AG20443 (cell line): ENCODE data around the gene KIRREL3.

ENCODE experiments used
- DNase-seq: peaks from one replicate; pipeline ENCODE4 v3.0.0; 2012; ENCODE audit warnings: low spot score, mixed read lengths

The KIRREL3 gene

DNA sequence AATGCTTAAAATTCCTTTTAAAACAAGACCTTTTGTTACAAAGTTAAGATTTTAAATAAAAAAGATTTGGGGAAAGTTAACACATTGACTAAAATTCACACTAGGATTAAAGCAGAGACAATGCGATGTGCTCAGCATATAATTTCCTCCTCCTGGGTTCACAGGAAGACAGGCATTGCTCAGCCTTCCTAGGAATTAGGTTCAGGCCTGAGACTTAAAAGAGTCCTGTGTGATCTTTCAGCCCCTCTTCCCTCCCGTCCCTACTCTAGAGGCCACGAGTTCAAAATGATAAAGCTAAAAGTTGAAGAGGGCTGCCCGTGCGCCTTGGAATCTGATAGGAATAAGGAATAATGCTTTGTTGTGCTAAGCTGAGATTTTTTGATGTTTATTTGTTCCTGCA, 218.6 kb downstream of the KIRREL3 start:
- DNase-seq: no peak

DNA sequence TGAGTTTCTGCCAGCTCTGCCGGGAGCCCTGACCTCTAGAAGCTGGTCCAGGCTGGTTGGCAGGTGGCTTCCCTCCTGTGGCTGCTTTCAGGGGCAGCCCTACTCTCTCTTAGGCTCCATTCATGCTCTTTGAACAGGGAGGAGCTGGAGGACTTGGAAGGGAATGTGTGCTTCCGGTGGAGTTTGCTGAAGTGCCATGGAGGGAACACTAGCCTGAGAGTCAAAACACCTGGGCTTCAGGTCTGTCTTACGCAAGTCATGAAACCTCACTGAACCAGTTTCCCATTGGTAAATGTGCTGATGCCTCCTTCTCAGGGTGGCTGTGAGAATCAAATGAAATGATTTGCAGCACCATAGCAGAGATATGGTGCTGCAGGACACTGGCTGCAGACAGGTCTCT, 224.5 kb downstream of the KIRREL3 start:
- no peak for DNase-seq

DNA sequence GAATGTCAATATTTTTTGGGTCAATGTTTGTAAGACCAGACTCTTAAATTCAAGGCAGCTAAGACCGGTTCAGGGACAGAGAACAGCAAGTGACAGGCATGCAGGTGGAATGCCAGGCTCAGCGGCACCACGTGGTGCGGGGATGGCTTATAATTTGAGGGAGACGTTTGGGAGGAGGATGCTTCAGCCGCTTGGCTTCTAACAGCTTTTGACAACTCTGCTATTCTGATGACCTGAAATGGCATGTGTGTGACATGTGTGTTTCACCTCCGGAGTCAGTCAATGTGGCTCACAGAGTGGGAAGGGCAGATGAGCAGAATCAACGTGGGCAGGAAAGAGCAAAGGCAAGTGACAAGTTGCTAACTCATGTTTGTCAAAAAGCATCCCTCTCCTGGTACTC, 228.3 kb downstream of the KIRREL3 start:
- no peak for DNase-seq

DNA sequence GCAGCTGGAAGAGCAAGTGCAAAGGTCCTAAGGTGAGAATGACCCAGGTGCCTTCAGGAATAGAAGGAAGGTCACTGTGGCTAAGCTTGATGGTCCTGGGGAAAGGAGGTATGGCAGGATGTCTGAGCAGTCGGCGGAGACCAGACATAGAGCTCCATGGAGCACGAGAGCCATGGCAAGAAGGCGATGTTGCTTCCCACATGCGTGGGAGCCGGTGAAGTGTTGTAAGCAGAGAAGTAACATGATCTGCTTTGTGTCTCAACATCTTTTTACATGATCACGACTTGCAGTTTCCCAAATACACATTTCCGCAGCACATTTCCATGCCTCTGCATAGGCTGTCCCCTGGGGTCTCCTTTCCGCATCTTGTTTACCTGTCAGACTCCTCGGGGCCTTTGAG, 231.9 kb downstream of the KIRREL3 start:
- no peak for DNase-seq

DNA sequence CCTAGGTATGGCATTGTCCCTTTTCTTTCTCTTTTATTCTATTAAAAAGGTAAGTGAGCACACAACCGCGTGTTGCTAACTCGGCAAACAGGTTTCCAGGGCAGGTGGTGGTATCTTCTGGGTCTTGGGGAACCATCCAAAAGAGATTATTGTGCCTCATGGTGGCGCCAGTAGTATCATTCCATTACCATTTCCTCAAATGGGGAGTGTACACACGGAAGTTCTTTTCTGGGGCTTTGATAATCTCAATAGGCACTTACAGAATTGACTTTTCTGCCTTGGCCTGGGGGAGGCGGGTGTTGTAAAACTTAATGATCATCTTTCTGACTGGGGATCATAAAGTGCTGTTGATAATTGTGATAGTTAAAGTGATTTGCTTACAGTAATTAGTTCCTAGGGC, 234.1 kb downstream of the KIRREL3 start:
- DNase-seq: no peak

DNA sequence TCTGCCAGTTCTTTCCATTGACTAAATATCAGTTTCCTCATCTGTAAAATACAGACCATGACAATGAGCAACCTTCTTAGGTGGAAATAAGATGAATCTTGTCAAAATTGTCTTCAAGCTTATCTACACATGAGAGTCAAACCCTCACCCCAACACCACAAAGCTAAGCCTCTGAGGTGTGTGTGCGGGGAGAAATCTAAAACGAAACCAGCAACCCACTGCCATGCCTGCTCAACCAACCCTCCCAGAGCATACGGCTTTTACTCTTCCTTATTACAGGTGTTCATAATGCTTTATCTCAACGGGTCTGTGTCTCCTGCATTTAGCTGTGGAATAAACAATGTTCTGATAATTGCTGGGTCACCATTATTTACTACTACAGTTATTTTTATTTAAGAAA, 235.4 kb downstream of the KIRREL3 start:
- no peak for DNase-seq

DNA sequence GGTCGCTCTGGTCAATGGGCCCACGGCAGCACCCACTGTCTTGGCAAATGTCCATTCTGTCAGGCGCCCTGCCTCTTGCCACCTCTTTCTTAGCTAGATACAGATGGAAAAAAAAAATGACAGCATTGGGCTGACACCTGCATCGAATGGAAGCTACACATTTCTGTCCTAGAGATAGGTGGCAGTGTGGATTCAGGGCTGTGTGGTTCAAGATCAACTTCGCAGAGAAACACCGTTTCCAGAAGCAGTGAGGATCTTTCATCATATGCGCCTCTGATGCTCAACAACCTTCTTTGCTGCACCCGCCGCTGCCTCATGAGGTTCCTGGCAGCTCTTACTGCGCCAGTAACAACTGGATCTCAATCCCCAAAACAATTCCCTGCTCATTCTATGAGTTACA, 236.3 kb downstream of the KIRREL3 start:
- DNase-seq: peak; percentile 18

DNA sequence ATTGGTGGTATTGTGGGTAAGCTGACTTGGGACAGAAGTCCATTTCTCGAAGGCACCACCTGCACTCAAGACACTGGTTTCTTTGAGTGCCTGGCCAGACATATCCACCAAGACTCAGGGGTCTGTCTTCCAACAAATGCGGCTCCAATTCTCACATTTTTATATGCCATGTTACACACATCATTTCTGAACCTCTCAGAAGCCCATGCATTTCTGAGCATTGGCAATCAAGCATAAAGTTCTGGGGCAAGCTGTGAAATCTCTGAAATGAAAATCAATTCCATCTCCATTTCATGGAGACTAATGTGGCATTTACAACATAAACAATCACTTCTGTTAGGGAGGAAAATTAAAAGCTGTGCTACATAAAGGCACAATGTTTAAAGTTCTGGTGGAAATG, 243.7 kb downstream of the KIRREL3 start:
- no peak for DNase-seq

DNA sequence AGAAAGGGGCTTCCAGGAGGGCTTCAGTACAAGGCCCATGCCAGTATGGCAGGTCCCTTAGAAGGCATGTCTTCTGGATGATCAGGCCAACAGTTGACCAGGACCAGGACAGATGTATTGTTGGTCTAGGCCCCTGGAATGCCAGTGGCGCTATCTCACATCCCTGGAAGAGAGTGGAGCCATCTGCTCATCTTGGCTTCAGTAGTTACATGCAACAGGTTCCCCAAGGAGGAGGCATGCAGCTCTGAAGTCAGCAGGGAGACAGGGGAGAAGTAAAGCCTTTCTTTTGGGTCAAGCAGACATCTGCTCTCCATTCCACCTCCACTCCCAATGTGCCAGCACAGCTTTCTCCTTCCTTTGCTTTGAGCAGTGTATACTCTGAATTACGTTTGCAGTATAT, 244.1 kb downstream of the KIRREL3 start:
- no peak for DNase-seq

DNA sequence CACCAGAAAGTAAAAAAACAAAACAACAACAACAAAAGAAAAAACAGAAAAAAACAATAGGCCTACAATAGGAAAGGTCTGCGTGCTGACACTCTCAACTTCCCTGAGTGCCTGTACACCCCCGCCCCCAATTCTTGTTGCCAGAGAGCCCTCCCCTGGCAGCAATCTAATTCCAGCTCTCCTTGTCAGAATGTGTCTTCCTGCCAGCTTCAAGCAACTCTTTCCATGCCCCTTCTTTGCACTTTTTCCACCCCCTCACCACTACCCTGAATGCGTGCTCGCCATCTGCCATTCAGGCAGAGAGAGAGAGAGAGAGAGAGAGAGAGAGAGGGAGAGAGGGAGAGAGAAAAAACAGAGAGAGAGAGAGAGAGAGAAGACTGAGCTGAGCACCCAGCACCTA, 245.0 kb downstream of the KIRREL3 start:
- no peak for DNase-seq

DNA sequence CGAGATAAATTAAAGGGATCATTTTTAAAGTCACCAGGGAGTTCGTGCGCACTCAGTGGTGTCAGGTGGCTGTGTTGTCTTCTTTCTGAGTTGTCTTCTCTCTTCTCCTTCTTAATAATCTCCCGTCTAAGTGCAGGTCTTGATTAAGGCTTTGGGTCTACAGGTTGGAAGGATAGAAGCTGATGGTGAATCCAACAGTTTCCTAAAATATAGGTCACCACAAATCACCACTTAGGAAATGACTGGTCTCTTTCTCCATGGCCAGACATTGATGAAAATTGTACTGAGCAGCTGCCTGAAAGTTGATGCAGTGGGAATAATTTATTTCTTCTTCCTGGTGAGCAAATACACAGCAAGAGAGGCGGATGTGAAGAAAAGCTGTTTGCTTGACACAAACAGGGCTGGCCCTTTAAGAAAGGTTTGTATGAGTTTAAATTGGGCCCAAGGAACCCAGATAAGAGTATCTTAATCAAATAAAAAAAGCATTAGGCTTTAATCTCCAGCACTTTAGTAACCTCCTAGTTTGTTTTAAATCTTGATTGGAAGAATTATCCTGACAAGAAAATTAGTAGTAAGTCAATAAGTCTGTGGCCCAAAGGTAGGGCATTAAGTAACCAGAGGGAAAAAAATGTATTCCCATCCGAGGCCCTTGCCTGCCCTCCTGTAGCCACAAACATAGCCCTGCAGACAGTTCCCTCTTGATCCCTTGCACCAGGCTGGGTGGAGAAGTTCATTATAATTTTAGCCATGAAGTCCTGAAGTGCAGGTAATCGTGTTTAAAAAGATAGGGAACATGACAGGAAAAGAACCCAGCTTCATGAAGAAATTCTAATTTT, 245.8 kb downstream of the KIRREL3 start:
- no peak for DNase-seq

DNA sequence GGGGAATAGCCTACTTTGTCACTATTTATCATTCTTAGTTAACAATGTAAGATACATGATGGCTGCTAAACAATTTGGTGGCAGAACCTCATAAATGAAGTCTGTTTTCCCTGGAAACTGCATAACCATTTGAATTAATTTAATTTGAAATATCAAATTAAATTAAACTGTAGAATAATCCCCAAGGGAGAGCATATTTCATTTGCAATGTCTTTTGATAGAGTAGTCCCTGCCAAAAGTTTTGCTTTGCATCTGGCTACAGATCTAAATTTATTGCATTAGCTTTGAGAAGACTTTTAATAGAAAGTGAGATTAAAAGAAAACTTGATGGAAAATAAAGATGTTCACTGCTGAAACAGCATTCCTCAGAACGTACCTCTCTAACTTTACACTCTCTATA, 246.6 kb downstream of the KIRREL3 start:
- no peak for DNase-seq

DNA sequence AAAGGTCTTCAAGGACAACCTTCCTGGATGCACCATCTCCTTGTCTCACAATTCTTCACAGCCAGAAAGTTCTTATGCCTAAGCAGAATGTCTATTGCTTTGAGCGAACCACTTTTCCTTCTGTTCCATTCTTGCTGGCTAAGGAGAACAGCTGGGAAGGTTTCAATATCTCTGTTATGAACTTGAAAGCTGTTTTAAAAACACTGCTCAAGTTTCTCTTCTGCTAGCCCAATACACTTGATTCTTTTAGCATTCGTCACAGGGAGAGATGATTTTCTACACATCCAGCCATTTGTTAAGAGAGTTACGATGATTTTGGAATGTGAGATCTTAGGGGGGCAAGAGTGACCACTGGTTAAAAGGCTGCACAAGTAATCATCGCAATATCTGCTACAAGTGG, 249.3 kb downstream of the KIRREL3 start:
- DNase-seq: no peak

DNA sequence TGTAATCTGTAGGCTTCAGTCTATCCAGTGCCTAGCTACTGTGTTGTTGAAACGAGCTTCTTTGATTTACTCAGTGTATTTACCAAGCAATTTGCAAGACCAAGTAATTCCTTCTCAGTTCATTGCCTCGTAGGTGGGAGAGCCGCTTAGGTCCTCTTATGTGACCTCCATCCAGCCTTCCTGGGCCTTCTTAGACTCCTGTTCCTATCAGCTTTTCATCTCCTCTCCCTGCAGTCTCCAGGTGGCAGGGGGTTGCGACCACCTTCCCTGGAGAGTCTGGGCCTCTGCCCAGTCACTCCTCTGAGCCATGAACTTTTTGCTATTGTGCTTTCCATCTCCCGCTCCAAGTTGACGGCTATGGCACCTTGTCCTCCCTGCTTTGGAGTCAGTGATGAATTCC, 251.8 kb downstream of the KIRREL3 start:
- DNase-seq: no peak

DNA sequence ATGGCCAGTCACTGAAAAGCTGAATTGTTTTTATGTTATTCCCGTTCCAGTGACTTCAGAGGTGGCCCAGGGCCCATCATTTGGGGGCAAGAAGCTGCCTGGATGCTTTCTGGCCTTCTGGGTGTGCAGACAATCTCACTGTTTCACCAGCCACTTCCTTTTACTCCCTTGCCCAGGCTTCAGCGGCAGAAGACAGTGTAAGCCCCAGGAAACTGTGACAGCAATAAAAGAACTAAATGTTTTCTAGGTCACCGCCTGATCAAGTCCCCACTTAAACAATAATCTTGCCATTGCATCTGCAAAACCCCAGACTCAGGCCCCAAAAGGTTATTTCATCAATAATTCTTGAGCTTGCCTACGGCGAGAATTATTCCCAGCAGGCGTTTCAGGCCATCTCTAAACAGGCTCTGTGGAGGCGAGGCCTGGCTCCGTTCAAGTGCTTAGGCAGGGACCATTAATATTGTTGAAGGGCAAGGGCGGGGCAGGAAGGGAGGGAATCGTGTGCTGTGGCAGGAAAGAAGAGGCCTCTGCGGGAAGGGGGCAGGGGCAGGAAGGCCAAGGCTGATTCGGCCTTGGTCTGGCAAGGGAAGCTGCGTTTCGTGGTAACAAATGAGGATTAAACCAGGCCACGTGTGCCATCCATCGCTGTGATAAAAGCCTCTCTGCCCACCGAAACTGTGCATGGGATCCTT, 252.3 kb downstream of the KIRREL3 start:
- no peak for DNase-seq

DNA sequence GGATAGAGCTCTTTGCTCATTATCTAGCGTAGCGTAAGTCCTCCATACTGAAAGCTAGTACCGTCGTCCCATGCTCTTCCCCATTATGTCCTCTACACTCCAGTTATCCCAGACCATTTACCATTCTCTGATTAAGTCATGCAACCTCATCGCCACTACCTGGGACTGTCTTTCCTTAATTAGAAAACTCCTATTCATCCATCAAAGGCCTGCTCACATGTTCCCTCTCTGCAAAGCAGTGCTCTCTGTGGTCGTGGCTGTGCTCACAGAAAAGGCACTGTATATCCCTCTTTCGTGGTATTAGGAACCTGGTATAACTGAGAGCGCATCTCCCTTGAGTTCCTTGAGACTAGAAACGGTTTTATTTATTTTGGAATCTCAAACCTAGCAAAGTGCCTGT, 253.3 kb downstream of the KIRREL3 start:
- no peak for DNase-seq

DNA sequence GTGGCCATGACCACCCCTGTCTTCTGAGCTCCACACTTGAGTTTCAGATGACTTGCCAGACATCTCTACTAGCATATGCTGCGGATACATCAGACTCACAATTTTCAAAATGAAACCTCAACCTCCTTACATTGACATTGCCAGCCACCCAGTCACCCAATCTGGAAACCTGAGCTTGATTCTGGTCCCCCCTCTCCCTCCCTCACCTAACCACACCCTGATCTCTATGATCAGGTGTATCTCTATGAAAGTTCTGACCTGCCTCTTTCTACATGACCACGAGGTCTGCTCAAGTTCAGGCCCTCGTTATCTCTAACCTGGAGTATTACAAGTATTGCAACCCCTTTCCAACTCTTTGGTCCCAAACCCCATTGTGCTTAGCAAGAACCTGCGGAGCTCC, 254.1 kb downstream of the KIRREL3 start:
- no peak for DNase-seq

DNA sequence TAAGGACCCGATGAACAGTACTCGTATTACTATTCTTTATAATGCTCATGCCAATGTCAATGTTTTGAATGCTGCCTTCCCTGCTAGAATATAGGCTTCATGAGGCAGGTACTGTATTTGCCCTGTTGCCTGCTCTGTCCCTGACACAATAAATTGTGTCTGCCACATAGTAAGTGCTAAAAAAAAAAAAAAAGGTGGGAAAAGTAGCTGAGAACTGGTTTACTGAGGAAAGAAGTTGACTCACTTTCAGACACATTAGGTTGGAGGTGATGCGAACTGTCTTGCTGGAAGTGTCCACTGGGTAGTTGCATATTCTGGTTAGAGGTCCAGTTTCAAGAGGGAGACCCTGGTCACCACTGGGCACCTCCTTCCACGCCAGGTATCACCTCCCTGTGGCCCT, 255.9 kb downstream of the KIRREL3 start:
- DNase-seq: no peak

DNA sequence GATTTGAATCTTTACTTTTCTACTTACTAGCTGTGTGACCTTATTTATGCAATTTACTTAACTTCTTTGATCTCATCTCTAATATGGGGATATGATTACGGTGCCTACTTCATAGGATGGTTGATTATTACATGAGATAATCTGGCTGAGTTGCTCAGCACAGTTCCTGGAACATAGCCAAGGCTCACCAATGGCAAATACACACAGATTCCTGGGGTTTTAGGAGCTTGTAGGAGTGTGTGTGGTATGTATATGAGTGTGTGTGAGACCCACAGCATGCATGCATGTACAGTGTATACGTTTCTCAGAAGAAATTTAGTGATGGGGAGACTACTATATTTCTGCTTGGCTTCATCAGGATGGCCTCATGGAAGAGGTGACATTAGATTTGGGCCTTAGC, 256.9 kb downstream of the KIRREL3 start:
- DNase-seq: no peak

DNA sequence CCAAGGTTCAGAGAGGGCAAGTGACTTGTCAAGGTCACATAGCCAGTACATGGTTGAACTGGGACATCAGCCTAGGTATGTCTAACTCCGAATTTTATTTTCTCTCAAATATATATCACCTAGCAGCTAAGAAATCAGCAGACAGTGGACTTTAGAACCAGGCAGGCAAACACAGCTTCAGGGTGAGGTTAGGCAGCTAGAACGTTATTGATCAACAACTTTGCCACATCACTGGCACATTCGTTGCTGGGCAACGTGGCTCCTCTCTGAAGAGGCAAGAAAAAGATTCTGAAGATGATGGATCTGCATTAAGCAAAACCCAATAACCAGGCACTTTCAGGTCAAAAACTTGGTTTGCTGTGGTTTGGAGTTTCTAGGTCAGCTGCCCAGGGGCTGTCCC, 258.0 kb downstream of the KIRREL3 start:
- DNase-seq: no peak

DNA sequence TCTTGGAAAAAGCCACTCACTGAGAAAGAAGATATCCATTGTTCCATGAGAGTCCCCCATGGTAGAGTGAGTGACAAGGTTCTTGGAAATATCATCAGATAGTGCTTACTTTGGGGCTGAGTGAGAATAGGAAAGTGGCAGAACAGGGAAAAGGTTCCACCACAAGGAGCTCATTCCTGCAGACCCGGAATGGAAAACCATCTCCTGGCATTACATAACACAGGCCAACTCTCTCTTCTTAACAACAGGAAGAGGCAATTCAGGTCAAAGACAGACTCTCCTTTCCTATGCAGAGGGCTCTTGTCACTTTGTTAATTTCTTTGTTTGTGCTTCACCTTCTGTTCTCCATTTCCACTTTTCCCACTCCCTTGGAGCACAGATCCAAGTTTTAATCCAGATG, 259.7 kb downstream of the KIRREL3 start:
- DNase-seq: no peak

DNA sequence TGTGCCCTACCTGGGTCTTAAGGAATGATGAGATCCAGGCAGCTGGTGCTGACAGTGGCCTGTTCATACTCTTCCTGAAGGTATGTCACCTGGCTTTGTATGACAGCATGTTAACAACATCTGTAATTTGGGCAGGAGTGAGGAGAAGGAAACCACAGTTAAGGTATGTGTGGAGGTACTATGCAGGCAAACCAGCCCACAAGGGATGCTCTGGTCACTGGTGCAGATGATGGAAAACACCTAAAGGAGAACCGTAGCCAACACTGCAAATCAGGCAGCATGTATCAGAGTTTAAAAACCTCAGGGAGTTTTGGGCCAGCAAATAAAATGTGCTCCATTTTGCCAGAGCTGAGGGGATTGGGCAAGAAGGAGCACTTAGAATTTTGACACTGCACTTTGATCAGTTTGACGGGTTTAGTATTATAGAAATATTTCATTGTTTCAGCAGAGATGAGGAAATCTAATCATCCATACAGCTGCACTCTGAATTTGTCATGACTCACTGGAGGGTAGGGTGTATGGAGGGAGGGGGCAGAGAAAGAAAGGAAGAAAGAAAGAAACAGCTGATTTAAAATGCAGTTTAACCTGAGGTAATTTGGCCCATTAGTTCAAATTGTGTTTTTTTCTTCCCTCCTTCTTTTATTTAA, 260.9 kb downstream of the KIRREL3 start:
- peak; percentile 45 for DNase-seq

DNA sequence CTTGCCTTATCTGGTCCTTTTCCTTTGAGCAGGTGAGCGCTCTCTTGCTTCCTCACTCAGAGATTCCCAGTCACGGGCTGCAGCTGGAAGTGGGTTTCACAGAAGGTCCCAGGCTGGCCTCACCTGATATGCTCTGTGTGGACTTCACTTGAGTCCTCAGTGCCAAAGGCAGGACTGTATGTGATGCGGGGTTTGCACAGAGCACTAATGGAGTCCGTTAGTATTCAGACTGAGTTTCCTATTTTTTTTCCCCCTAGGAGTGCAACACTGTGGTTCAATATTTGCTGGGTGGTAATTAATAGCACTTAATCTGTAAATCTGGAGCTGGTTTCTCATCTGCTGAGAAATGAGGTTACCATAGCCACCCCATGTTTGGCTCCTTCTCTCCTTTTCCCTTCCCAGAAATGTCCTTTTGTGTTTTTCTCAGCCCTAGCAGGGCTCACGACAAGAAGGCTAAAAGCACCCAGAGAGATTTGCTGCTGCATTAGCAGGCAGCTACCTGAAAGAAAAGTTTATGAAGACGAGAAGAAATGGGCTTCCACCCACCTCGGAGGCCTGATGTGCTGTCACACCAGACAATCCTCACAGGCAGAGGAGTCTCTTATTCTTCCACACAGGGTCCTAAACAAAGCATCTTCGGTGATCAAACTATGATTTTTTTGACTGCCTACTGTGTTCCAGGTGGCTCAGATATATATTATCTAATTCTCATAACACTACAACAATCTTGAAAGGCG, 262.1 kb downstream of the KIRREL3 start:
- DNase-seq: no peak
